H9 (cell line): ENCODE data around the gene LRRC45. TPM values are rescaled to one million over a fixed set of nuclear protein-coding genes. Genes with fewer than 3 reads are reported as not detected.
A peak's percentile ranks its signal among the peaks of the same experiment; 100 is the strongest.

Experiments
- DNase-seq: peaks from one replicate; pipeline ENCODE4 v3.0.0-alpha.2; 2017
- H2AFZ ChIP-seq: one replicate; pipeline ENCODE4 v1.6.1; 2013; ENCODE audit warnings: mild to moderate bottlenecking, low read length, control low read depth, moderate library complexity
- H2AK5ac ChIP-seq: 2 replicates; pipeline ENCODE4 v1.6.1; 2013; ENCODE audit warnings: low read length, control low read depth, mixed read lengths; ENCODE audit not compliant: insufficient read length
- H2BK120ac ChIP-seq: one replicate; pipeline ENCODE4 v1.6.1; 2013; ENCODE audit warnings: low read depth, mild to moderate bottlenecking, low read length, control low read depth, inconsistent platforms; ENCODE audit not compliant: poor library complexity, severe bottlenecking
- H2BK12ac ChIP-seq: 2 replicates; pipeline ENCODE4 v1.6.1; 2013; ENCODE audit warnings: low read length, control low read depth, mixed read lengths, low read depth; ENCODE audit not compliant: insufficient read length
- H2BK15ac ChIP-seq: 2 replicates; pipeline ENCODE4 v1.6.1; 2013; ENCODE audit warnings: low read depth, low read length, control low read depth
- H2BK20ac ChIP-seq: one replicate; pipeline ENCODE4 v1.6.1; 2013; ENCODE audit warnings: low read depth, mild to moderate bottlenecking, low read length, control low read depth, inconsistent platforms; ENCODE audit not compliant: poor library complexity, severe bottlenecking
- H2BK5ac ChIP-seq: 2 replicates; pipeline ENCODE4 v1.6.1; 2013; ENCODE audit warnings: low read length, control low read depth, mixed read lengths; ENCODE audit not compliant: insufficient read length
- H3K14ac ChIP-seq: 2 replicates; pipeline ENCODE4 v1.6.1; 2013; ENCODE audit warnings: low read length, control low read depth; ENCODE audit not compliant: insufficient read depth
- H3K18ac ChIP-seq: 2 replicates; pipeline ENCODE4 v1.6.1; 2013; ENCODE audit warnings: low read depth, mild to moderate bottlenecking, mixed read lengths, low read length, control low read depth; ENCODE audit not compliant: insufficient read length
- H3K23ac ChIP-seq: 2 replicates; pipeline ENCODE4 v1.6.1; 2013; ENCODE audit warnings: low read length, control low read depth, mixed read lengths, low read depth; ENCODE audit not compliant: insufficient read length
- H3K23me2 ChIP-seq: 2 replicates; pipeline ENCODE4 v1.6.1; 2013; ENCODE audit warnings: low read depth, mild to moderate bottlenecking, mixed read lengths, low read length, control low read depth; ENCODE audit not compliant: insufficient read length, poor library complexity, severe bottlenecking
- H3K27ac ChIP-seq: 2 replicates; pipeline ENCODE4 v1.5.1; 2013; ENCODE audit warnings: low read length, control low read depth, mixed read lengths, low read depth; ENCODE audit not compliant: insufficient read length
- H3K27me3 ChIP-seq: 2 replicates; pipeline ENCODE4 v1.6.1; 2013; ENCODE audit warnings: low read length, control low read depth, inconsistent platforms; ENCODE audit not compliant: insufficient read depth
- H3K4ac ChIP-seq: 2 replicates; pipeline ENCODE4 v1.6.1; 2013; ENCODE audit warnings: low read depth, mild to moderate bottlenecking, control low read depth, inconsistent platforms, low read length, moderate library complexity
- H3K4me1 ChIP-seq: 2 replicates; pipeline ENCODE4 v1.6.1; 2013; ENCODE audit warnings: low read length, control low read depth, inconsistent platforms; ENCODE audit not compliant: insufficient read depth
- H3K4me2 ChIP-seq: 2 replicates; pipeline ENCODE4 v1.6.1; 2013; ENCODE audit warnings: low read length, control low read depth, mixed read lengths; ENCODE audit not compliant: insufficient read length, insufficient read depth
- H3K56ac ChIP-seq: 2 replicates; pipeline ENCODE4 v1.6.1; 2013; ENCODE audit warnings: low read depth, mild to moderate bottlenecking, mixed read lengths, low read length, control low read depth; ENCODE audit not compliant: insufficient read length
- H3K79me1 ChIP-seq: 2 replicates; pipeline ENCODE4 v1.6.1; 2013; ENCODE audit warnings: low read depth, mild to moderate bottlenecking, moderate library complexity, low read length, control low read depth, inconsistent platforms; ENCODE audit not compliant: insufficient read depth, poor library complexity, severe bottlenecking
- H3K79me2 ChIP-seq: 2 replicates; pipeline ENCODE4 v1.6.1; 2013; ENCODE audit warnings: low read length, control low read depth, inconsistent platforms; ENCODE audit not compliant: insufficient read depth
- H3K9ac ChIP-seq: 2 replicates; pipeline ENCODE4 v1.6.1; 2013; ENCODE audit warnings: low read length, control low read depth, mixed read lengths; ENCODE audit not compliant: insufficient read length; ENCODE audit errors: extremely low read depth
- H3K9me3 ChIP-seq: one replicate; pipeline ENCODE4 v1.6.1; 2013; ENCODE audit warnings: low read depth, low read length, inconsistent platforms; ENCODE audit not compliant: control insufficient read depth
- H3T11ph ChIP-seq: one replicate; pipeline ENCODE4 v1.6.1; 2013; ENCODE audit warnings: mild to moderate bottlenecking, low read length, control low read depth, inconsistent platforms
- H4K20me1 ChIP-seq: one replicate; pipeline ENCODE4 v1.6.1; 2013; ENCODE audit not compliant: control insufficient read depth, insufficient read length, insufficient read depth
- H4K5ac ChIP-seq: 2 replicates; pipeline ENCODE4 v1.6.1; 2013; ENCODE audit warnings: low read depth, mild to moderate bottlenecking, mixed read lengths, low read length, control low read depth; ENCODE audit not compliant: insufficient read length
- H4K8ac ChIP-seq: replicated peaks from 2 replicates; pipeline ENCODE4 v1.6.1; 2013; ENCODE audit warnings: low read length, control low read depth, mixed read lengths, low read depth; ENCODE audit not compliant: insufficient read length
- H4K91ac ChIP-seq: 2 replicates; pipeline ENCODE4 v1.6.1; 2013; ENCODE audit warnings: low read depth, mild to moderate bottlenecking, moderate library complexity, mixed read lengths, low read length, control low read depth; ENCODE audit not compliant: insufficient read length
- H3K27ac Mint-ChIP-seq, 3 experiments: 2 replicates in 2 of 3; 3 replicates in 1 of 3; pipeline ENCODE4 v1.8.0; 2020 to 2021; ENCODE audit warnings: mixed read lengths in 3 of 3, mild to moderate bottlenecking in 1 of 3, moderate library complexity in 1 of 3
- H3K27me3 Mint-ChIP-seq: 2 replicates; pipeline ENCODE4 v1.8.0; 2021; ENCODE audit warnings: low read depth, mild to moderate bottlenecking, moderate library complexity, mixed read lengths
- H3K36me3 Mint-ChIP-seq, 3 experiments: 2 replicates in 2 of 3; 3 replicates in 1 of 3; pipeline ENCODE4 v1.8.0; 2020 to 2021; ENCODE audit warnings: low read depth in 3 of 3, mixed read lengths in 3 of 3; ENCODE audit not compliant: insufficient read depth in 1 of 3
- H3K4me1 Mint-ChIP-seq, 2 experiments: 2 replicates each; pipeline ENCODE4 v1.8.0; 2020; ENCODE audit warnings: mixed read lengths in 2 of 2
- H3K4me3 Mint-ChIP-seq, 2 experiments: 2 replicates in 1 of 2; 3 replicates in 1 of 2; pipeline ENCODE4 v1.8.0; 2020 to 2021; ENCODE audit warnings: mild to moderate bottlenecking in 2 of 2, mixed read lengths in 2 of 2, moderate library complexity in 1 of 2
- H3K9me3 Mint-ChIP-seq, 2 experiments: 2 replicates in 1 of 2; 3 replicates in 1 of 2; pipeline ENCODE4 v1.8.0; 2020; ENCODE audit warnings: mild to moderate bottlenecking in 2 of 2, mixed read lengths in 2 of 2, moderate library complexity in 1 of 2
- WGBS: extraction: QIAGEN DNeasy Blood & Tissue Kit; methylation state at CpG from one replicate; pipeline ENCODE4 v1.1.7; 2013; ENCODE audit warnings: missing lambda C conversion rate, low lambda C conversion rate, mixed read lengths; ENCODE audit not compliant: insufficient read length; ENCODE audit errors: extremely low coverage; 5-methylcytosine and 5-hydroxymethylcytosine counted together
- total RNA-seq: library from RNA; stranded (reverse); gene quantifications from 2 replicates; pipeline ENCODE4 v1.2.1, GENCODE V29; 2021
- TF ChIP-seq, protein P1 (sequence below): fragments of 200-600 bp; sonication (generic); conservative IDR thresholded peaks from 3 replicates; pipeline ENCODE4 v1.8.0; 2021; ENCODE audit warnings: antibody characterized with exemption, mild to moderate bottlenecking

The LRRC45 gene
- total RNA-seq, 1 experiment from 2014 or later = 28.7 TPM

DNA sequence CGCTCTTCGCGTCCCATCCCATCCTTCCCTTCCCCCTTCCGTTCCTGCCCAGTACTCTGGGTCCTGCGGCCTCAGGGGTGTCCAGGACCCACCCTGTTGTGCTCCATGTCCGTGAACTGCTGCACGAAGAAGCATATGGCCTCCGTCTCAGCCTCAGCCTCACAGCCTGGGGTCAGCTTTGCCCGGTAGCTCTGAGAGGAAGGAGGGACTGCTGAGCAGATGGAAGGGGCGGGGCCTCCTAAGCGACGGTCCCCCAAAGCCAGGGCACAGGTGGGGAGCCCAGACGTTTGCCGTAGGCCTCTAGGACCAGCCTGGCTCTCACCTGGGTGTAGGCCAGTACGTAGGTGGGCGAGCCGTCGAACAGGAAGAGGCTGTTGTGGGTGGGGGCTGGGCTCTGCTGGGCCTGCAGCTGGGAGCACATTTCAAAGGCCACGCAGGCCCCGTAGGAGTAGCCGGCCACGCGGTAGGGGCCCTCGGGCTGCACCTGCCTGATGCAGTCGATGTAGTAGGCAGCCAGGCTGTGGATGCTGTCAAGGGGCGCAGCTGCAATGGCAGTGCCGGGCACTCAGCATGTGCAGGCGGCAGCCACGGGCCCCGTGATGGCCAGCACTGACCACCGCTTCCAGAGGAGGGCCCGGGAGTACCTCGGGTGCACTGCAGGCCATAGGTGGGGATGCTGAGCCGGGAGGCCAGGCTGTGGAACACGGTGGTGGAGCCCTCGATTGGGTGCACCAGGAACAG is 57.1 kb downstream of the LRRC45 start:
- no peak overlapping the region for H3K9ac ChIP-seq
- H3K14ac ChIP-seq = no peak overlapping the region
- H2BK12ac ChIP-seq = no peak overlapping the region
- no peak overlapping the region for H2BK5ac ChIP-seq
- H3K9me3 ChIP-seq = no peaks in the 10 kb centered on the region
- H3K27ac Mint-ChIP-seq = peak overlapping the region in 1 of 3 experiments; percentile 40; a peak in 1 of 7 replicates
- H3K27ac ChIP-seq = no peak overlapping the region
- no peak overlapping the region for H2AK5ac ChIP-seq
- H2BK15ac ChIP-seq = no peak overlapping the region
- TF ChIP-seq, protein P1, sequence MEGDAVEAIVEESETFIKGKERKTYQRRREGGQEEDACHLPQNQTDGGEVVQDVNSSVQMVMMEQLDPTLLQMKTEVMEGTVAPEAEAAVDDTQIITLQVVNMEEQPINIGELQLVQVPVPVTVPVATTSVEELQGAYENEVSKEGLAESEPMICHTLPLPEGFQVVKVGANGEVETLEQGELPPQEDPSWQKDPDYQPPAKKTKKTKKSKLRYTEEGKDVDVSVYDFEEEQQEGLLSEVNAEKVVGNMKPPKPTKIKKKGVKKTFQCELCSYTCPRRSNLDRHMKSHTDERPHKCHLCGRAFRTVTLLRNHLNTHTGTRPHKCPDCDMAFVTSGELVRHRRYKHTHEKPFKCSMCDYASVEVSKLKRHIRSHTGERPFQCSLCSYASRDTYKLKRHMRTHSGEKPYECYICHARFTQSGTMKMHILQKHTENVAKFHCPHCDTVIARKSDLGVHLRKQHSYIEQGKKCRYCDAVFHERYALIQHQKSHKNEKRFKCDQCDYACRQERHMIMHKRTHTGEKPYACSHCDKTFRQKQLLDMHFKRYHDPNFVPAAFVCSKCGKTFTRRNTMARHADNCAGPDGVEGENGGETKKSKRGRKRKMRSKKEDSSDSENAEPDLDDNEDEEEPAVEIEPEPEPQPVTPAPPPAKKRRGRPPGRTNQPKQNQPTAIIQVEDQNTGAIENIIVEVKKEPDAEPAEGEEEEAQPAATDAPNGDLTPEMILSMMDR = no peak
- no peak overlapping the region for H3K4me2 ChIP-seq
- no peaks in the 10 kb centered on the region for H3K27me3 ChIP-seq
- no peaks in the 10 kb centered on the region for H3K79me1 ChIP-seq
- no peaks in the 10 kb centered on the region; a peak in 2 of 4 replicates for H3K4me1 Mint-ChIP-seq
- no CpG with 5 or more reads among the region's 36 CpGs for WGBS
- no peaks in the 10 kb centered on the region for H3K4me1 ChIP-seq
- no peak overlapping the region for H3K4me3 Mint-ChIP-seq
- no peaks in the 10 kb centered on the region for H3K23me2 ChIP-seq
- no peak overlapping the region for H2BK20ac ChIP-seq
- H3T11ph ChIP-seq = no peak overlapping the region
- H3K9me3 Mint-ChIP-seq = no peaks in the 10 kb centered on the region
- H4K5ac ChIP-seq = no peak overlapping the region
- H3K4ac ChIP-seq = no peak overlapping the region
- H3K56ac ChIP-seq = no peak overlapping the region
- H4K91ac ChIP-seq = no peak overlapping the region
- DNase-seq = no peak
- H3K79me2 ChIP-seq = no peaks in the 10 kb centered on the region
- H3K36me3 Mint-ChIP-seq = peaks cover 24 to 58% (median 50%) of the 10 kb centered on the region in 3 experiments; a peak in 6 of 7 replicates
- H2AFZ ChIP-seq = no peak overlapping the region
- no peak overlapping the region for H2BK120ac ChIP-seq
- no peak overlapping the region for H3K23ac ChIP-seq
- H3K27me3 Mint-ChIP-seq = peaks cover 6% of the 10 kb centered on the region
- no peaks in the 10 kb centered on the region for H4K20me1 ChIP-seq
- no peak overlapping the region for H3K18ac ChIP-seq
- no peak overlapping the region for H4K8ac ChIP-seq

Other genes starting within 250 kb of the LRRC45 start
- gene GCGR, start 219.2 kb upstream of the LRRC45 start, total RNA-seq = 0.24 and 0.26 TPM in 2 replicates
- gene MCRIP1, start 190.0 kb upstream of the LRRC45 start, total RNA-seq = 117 and 118 TPM in 2 replicates
- gene PPP1R27, start 188.3 kb upstream of the LRRC45 start, total RNA-seq = 0.15 and 0.22 TPM in 2 replicates
- 364 and 366 TPM in 2 replicates for gene P4HB, start 162.8 kb upstream of the LRRC45 start, total RNA-seq
- gene ARHGDIA, start 152.0 kb upstream of the LRRC45 start, total RNA-seq = 247 and 255 TPM in 2 replicates
- 212 and 219 TPM in 2 replicates for gene ALYREF, start 131.7 kb upstream of the LRRC45 start, total RNA-seq
- 197 and 208 TPM in 2 replicates for gene ANAPC11, start 131.6 kb upstream of the LRRC45 start, total RNA-seq
- gene NPB, start 121.1 kb upstream of the LRRC45 start, total RNA-seq = 2.1 and 2.4 TPM in 2 replicates
- 24.5 and 24.9 TPM in 2 replicates for gene PCYT2, start 111.9 kb upstream of the LRRC45 start, total RNA-seq
- gene SIRT7, start 105.1 kb upstream of the LRRC45 start, total RNA-seq = 28.7 and 29.7 TPM in 2 replicates
- gene MAFG, start 95.6 kb upstream of the LRRC45 start, total RNA-seq = 31.4 and 33.7 TPM in 2 replicates
- 111 and 116 TPM in 2 replicates for gene PYCR1, start 86.0 kb upstream of the LRRC45 start, total RNA-seq
- gene MYADML2, start 76.1 kb upstream of the LRRC45 start, total RNA-seq = 0.13 and 0.22 TPM in 2 replicates
- 2.0 and 2.1 TPM in 2 replicates for gene NOTUM, start 62.1 kb upstream of the LRRC45 start, total RNA-seq
- 50.9 and 53.1 TPM in 2 replicates for gene ASPSCR1, start 45.7 kb upstream of the LRRC45 start, total RNA-seq
- gene CENPX, start 427 bp upstream of the LRRC45 start, total RNA-seq = 77.9 and 82.8 TPM in 2 replicates
- gene RAC3, start 8.4 kb downstream of the LRRC45 start, total RNA-seq = 84.8 and 85.8 TPM in 2 replicates
- 90.6 and 93.6 TPM in 2 replicates for gene DCXR, start 14.4 kb downstream of the LRRC45 start, total RNA-seq
- 34.0 and 36.5 TPM in 2 replicates for gene RFNG, start 28.5 kb downstream of the LRRC45 start, total RNA-seq
- gene GPS1, start 28.6 kb downstream of the LRRC45 start, total RNA-seq = 164 TPM in 2 replicates
- gene DUS1L, start 42.5 kb downstream of the LRRC45 start, total RNA-seq = 103 and 104 TPM in 2 replicates
- gene FASN, start 74.9 kb downstream of the LRRC45 start, total RNA-seq = 420 and 433 TPM in 2 replicates
- 11.0 and 14.6 TPM in 2 replicates for gene CCDC57, start 189.5 kb downstream of the LRRC45 start, total RNA-seq
- gene SLC16A3, start 205.7 kb downstream of the LRRC45 start, total RNA-seq = 26.0 and 28.4 TPM in 2 replicates